Neural cell (in vitro differentiated cells): ENCODE results near the gene SSR2.

ENCODE experiments used
- CTCF ChIP-seq: fragments of 450-650 bp; IDR thresholded peaks from 2 replicates; pipeline ENCODE4 v1.5.1; 2014; ENCODE audit warnings: antibody characterized with exemption, mild to moderate bottlenecking, moderate library complexity; ENCODE audit not compliant: poor library complexity, severe bottlenecking
- EP300 ChIP-seq: fragments of 450-650 bp; conservative IDR thresholded peaks from 2 replicates; pipeline ENCODE4 v1.6.1; 2014; ENCODE audit warnings: antibody characterized with exemption, mild to moderate bottlenecking, moderate library complexity; ENCODE audit not compliant: poor library complexity, severe bottlenecking
- EZH2 ChIP-seq: fragments of 200-600, 300-800 bp; shearing (Covaris generic), sonication (generic); IDR thresholded peaks from 2 replicates; pipeline ENCODE4 v1.6.1; 2014; ENCODE audit warnings: antibody characterized with exemption, low read length, borderline replicate concordance, mild to moderate bottlenecking; ENCODE audit not compliant: insufficient read depth, poor library complexity, severe bottlenecking
- MXI1 ChIP-seq: fragments of 450-650 bp; conservative IDR thresholded peaks from 2 replicates; pipeline ENCODE4 v1.6.1; 2014; ENCODE audit warnings: antibody characterized with exemption, mild to moderate bottlenecking; ENCODE audit not compliant: poor library complexity, severe bottlenecking
- POLR2AphosphoS5 ChIP-seq: IDR thresholded peaks from 2 replicates; pipeline ENCODE4 v1.6.1; 2012
- RAD21 ChIP-seq: fragments of 450-650 bp; conservative IDR thresholded peaks from 2 replicates; pipeline ENCODE4 v1.6.1; 2014; ENCODE audit warnings: antibody characterized with exemption, mild to moderate bottlenecking, moderate library complexity

DNA sequence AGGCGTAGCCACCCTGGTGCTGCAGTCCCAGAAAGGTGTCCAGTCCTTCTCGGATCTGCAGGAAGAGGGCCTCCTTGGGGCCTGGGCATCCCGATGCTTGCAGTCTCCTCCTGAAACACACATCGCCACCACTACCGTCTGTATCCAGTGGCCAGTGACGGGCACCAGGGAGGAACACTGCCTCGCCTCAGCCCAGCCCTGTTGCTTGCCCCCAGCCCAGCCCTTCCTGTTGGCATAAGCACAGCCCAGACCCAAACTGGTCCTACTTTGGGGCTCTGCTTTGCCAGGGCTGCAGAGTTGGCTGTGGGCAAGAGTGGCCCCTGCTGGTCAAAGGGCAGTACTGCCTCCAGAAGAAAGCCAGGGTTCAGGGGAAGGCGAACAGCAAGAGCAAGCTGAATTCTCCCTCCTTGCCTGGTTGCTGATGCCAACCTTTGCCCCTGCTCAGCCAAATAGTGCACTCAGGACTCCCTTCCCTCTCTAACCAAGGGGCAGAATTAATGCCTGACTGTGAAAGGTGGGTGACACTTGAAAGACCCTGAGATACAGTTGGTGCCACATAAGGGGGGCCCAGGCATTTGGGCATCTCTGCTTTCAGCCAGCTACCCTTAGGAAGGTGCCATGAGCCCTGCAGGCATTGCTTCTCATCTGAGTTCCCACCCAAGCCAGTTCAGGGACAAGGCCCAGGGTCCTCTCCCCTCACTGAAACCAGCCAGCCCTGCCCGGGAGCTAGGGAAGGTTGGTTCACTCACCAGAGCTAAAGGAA, 31.3 kb downstream of the SSR2 start:
- TF ChIP-seq POLR2AphosphoS5 (no peak), CTCF (peak; percentile 97), EZH2 (no peak), RAD21 (peak; percentile 95), MXI1 (no peak), EP300 (no peak)
